Suprapubic skin (tissue), 3 donors: ENCODE data around the gene LCN10.

Experiments used
- CTCF ChIP-seq, 2 donors: fragments of 200-600 bp in 1 of 2; fragments of 450-650 bp in 1 of 2; sonication (generic) in 1 of 2; IDR thresholded peaks; one replicate each; pipeline ENCODE4 v1.5.1; 2016 to 2019; ENCODE audit warnings: antibody characterized with exemption in 2 of 2, mild to moderate bottlenecking in 1 of 2, moderate library complexity in 1 of 2
- POLR2A ChIP-seq, 2 donors: fragments of 450-650 bp; IDR thresholded peaks; one replicate each; pipeline ENCODE4 v1.6.1; 2017; ENCODE audit warnings: antibody characterized with exemption in 2 of 2, mild to moderate bottlenecking in 2 of 2, moderate library complexity in 2 of 2

GRCh38 chr9:136688274-136689107 is 54.2 kb downstream of the LCN10 start:
- TF ChIP-seq CTCF (IDR thresholded peaks at IDR 0.05) (no peak), POLR2A (IDR thresholded peaks at IDR 0.05) (no peak)
